Caco-2 (cell line): Measurements from ENCODE around the gene NABP2. TPM values are rescaled to one million over a fixed set of nuclear protein-coding genes. Genes with fewer than 3 reads are reported as not detected.

Source experiments
- BruUV-seq: library from RNA; stranded (reverse); fragments of 400-500 nt; replicated peaks from 2 replicates; lab custom pipeline; 2021; lab: Mats Ljungman, UMichigan
- CTCF ChIA-PET: fragments of 300-600 bp; sonication (Branson Sonifier 250); formaldehyde crosslinking; loops from one replicate; lab custom pipeline; 2022; ENCODE audit warnings: antibody characterized with exemption; lab: Charles Lee
- POLR2A ChIA-PET: fragments of 300-600 bp; sonication (Branson Sonifier 250); formaldehyde crosslinking; loops from one replicate; lab custom pipeline; 2022; ENCODE audit warnings: antibody characterized with exemption; lab: Charles Lee
- DNase-seq, 2 experiments: peaks; one replicate each; pipeline versions ENCODE4 v3.0.0 to v3.0.0-alpha.2; 2020 to 2022
- H3K27me3 ChIP-seq: replicated peaks from 2 replicates; pipeline ENCODE4 v1.6.0; 2011; ENCODE audit warnings: low read length; ENCODE audit not compliant: control insufficient read depth, insufficient read depth
- H3K36me3 ChIP-seq: 2 replicates; pipeline ENCODE4 v1.5.1; 2011; ENCODE audit warnings: low read length; ENCODE audit not compliant: control insufficient read depth, insufficient read depth
- H3K4me1 ChIP-seq: fragments of 250-450 bp; sonication (Bioruptor Pico); 2 replicates; pipeline ENCODE4 v1.5.1; 2020; ENCODE audit warnings: mild to moderate bottlenecking
- H3K4me3 ChIP-seq: 2 replicates; pipeline ENCODE4 v1.5.1; 2011; ENCODE audit warnings: low read depth, mild to moderate bottlenecking, control low read depth, low read length
- H3K9me3 ChIP-seq: fragments of 250-450 bp; sonication (Bioruptor Pico); 2 replicates; pipeline ENCODE4 v1.5.1; 2020; ENCODE audit warnings: mild to moderate bottlenecking, moderate library complexity
- H3K27ac Mint-ChIP-seq: one replicate; pipeline ENCODE4 v1.8.0; 2022; ENCODE audit warnings: mixed read lengths; ENCODE audit not compliant: unreplicated experiment
- H3K27me3 Mint-ChIP-seq: one replicate; pipeline ENCODE4 v1.8.0; 2022; ENCODE audit warnings: mixed read lengths; ENCODE audit not compliant: insufficient read depth, unreplicated experiment
- H3K36me3 Mint-ChIP-seq: one replicate; pipeline ENCODE4 v1.8.0; 2022; ENCODE audit warnings: mild to moderate bottlenecking, mixed read lengths; ENCODE audit not compliant: insufficient read depth, unreplicated experiment
- H3K4me1 Mint-ChIP-seq: one replicate; pipeline ENCODE4 v1.8.0; 2022; ENCODE audit warnings: low read depth, mixed read lengths; ENCODE audit not compliant: unreplicated experiment
- H3K4me3 Mint-ChIP-seq: one replicate; pipeline ENCODE4 v1.8.0; 2022; ENCODE audit warnings: mild to moderate bottlenecking, moderate library complexity, mixed read lengths; ENCODE audit not compliant: unreplicated experiment
- H3K9me3 Mint-ChIP-seq: one replicate; pipeline ENCODE4 v1.8.0; 2022; ENCODE audit warnings: mixed read lengths; ENCODE audit not compliant: unreplicated experiment
- CTCF ChIP-seq, 2 experiments: fragments of 200-600 bp in 1 of 2; IDR thresholded peaks; 1 replicate in 1 of 2; 2 replicates in 1 of 2; pipeline versions ENCODE4 v1.5.1 to v1.8.0; 2011 to 2022; ENCODE audit warnings: antibody characterized with exemption in 1 of 2, control low read depth in 1 of 2, inconsistent platforms in 1 of 2, low read depth in 1 of 2, low read length in 1 of 2, mild to moderate bottlenecking in 1 of 2, moderate library complexity in 1 of 2; ENCODE audit not compliant: insufficient read depth in 1 of 2, severe bottlenecking in 1 of 2, unreplicated experiment in 1 of 2
- intact Hi-C: fragments of 100-400 bp; cut with micrococcal nuclease; formaldehyde crosslinking; loops from one replicate; pipeline ENCODE4 v1.10.0; 2022; ENCODE audit not compliant: unreplicated experiment
- total RNA-seq: library from RNA; stranded (reverse); gene quantifications from 2 replicates; pipeline ENCODE4 v1.2.3, GENCODE V29; 2022

The NABP2 gene
- total RNA-seq, 1 experiment from 2014 or later = 32.1 TPM

GRCh38 chr12:56202838-56203237 lies 21.3 kb upstream of the NABP2 start:
- Histone ChIP-seq H3K4me1 (no peaks in the 10 kb centered on the region; the same call in 1 of the 2 replicates), H3K27me3 (no peaks in the 10 kb centered on the region), H3K4me3 (no peak overlapping the region), H3K36me3 (peaks cover 1% of the 10 kb centered on the region; the same call in 1 of the 2 replicates), H3K9me3 (no peaks in the 10 kb centered on the region)
- intact Hi-C loops = no loop called here
- Mint-ChIP-seq H3K27me3 (no peaks in the 10 kb centered on the region), H3K36me3 (peaks cover 51% of the 10 kb centered on the region), H3K4me1 (peaks cover 13% of the 10 kb centered on the region), H3K9me3 (no peaks in the 10 kb centered on the region), H3K27ac (no peak overlapping the region), H3K4me3 (no peak overlapping the region)
- no peak for DNase-seq
- BruUV-seq = no TSS peak
- POLR2A ChIA-PET = interaction anchor here (0.7 to 1.0 kb wide), 2 partner anchors 97 to 98 kb away, joined by 3 read pairs; no protein-coding TSS in a partner anchor
- no peak for TF ChIP-seq CTCF (IDR thresholded peaks at IDR 0.05; ENCODE audit: insufficient read depth in 1 of 2, low read depth in 1 of 2, low read length in 1 of 2, severe bottlenecking in 1 of 2, unreplicated experiment in 1 of 2)
- CTCF ChIA-PET = interaction anchor here (1.2 to 4.6 kb wide), 4 partner anchors 13 to 28 kb away, joined by 3 to 61 read pairs (median 5); partner anchors contain the start of genes NABP2, RNF41 and SMARCC2

- Histone ChIP-seq H3K4me3 (no peak overlapping the region), H3K27me3 (no peaks in the 10 kb centered on the region), H3K4me1 (no peaks in the 10 kb centered on the region), H3K36me3 (peaks cover 2% of the 10 kb centered on the region; the same call in 1 of the 2 replicates), H3K9me3 (no peaks in the 10 kb centered on the region)
- H3K4me3 Mint-ChIP-seq = no peak overlapping the region
- ChIA-PET CTCF (interaction anchor here (4.6 kb wide), 1 partner anchor 18 kb away, joined by 61 read pairs; the partner anchor contains the start of genes NABP2 and RNF41), POLR2A (interaction anchor here (0.6 kb wide), 1 partner anchor 22 kb away, joined by 5 read pairs; no protein-coding TSS in a partner anchor)
- H3K36me3 Mint-ChIP-seq = peaks cover 48% of the 10 kb centered on the region
- BruUV-seq = no TSS peak
- TF ChIP-seq CTCF (IDR thresholded peaks at IDR 0.05; ENCODE audit: insufficient read depth in 1 of 2, low read depth in 1 of 2, low read length in 1 of 2, severe bottlenecking in 1 of 2, unreplicated experiment in 1 of 2) = no peak
- H3K9me3 Mint-ChIP-seq = no peaks in the 10 kb centered on the region
- intact Hi-C loops = no loop called here
- no peak overlapping the region for H3K27ac Mint-ChIP-seq
- no peak for DNase-seq
- peaks cover under 1% of the 10 kb centered on the region for H3K4me1 Mint-ChIP-seq
- H3K27me3 Mint-ChIP-seq = no peaks in the 10 kb centered on the region
Measured at GRCh38 chr12:56204275-56204674, 19.9 kb upstream of the NABP2 start.

GRCh38 chr12:56205445-56205844 lies 18.7 kb upstream of the NABP2 start:
- no peak for DNase-seq
- Histone ChIP-seq H3K27me3 (no peaks in the 10 kb centered on the region), H3K36me3 (peaks cover 2% of the 10 kb centered on the region; the same call in 1 of the 2 replicates), H3K4me3 (no peak overlapping the region), H3K9me3 (no peaks in the 10 kb centered on the region), H3K4me1 (no peaks in the 10 kb centered on the region)
- ChIA-PET POLR2A (interaction anchor here (0.6 to 2.2 kb wide), 3 partner anchors 15 to 16 kb away, joined by 5 to 19 read pairs (median 8); partner anchors contain the start of genes RNF41 and SMARCC2), CTCF (interaction anchor here (1.4 to 4.6 kb wide), 6 partner anchors 16 to 86 kb away, joined by 3 to 61 read pairs (median 8); partner anchors contain the start of genes COQ10A, NABP2, RNF41 and SMARCC2)
- Mint-ChIP-seq H3K4me1 (no peaks in the 10 kb centered on the region), H3K9me3 (no peaks in the 10 kb centered on the region), H3K27ac (no peak overlapping the region), H3K36me3 (peaks cover 59% of the 10 kb centered on the region), H3K4me3 (no peak overlapping the region), H3K27me3 (no peaks in the 10 kb centered on the region)
- no TSS peak for BruUV-seq
- TF ChIP-seq CTCF (IDR thresholded peaks at IDR 0.05; ENCODE audit: insufficient read depth in 1 of 2, low read depth in 1 of 2, low read length in 1 of 2, severe bottlenecking in 1 of 2, unreplicated experiment in 1 of 2) = no peak
- intact Hi-C loops = no loop called here
